Bronchial epithelial cell (primary cell): ENCODE data around the gene RNF103. TPM values are rescaled to one million over a fixed set of nuclear protein-coding genes. Genes with fewer than 3 reads are reported as not detected.

Experiments used
- DNase-seq: peaks from one replicate; pipeline ENCODE4 v3.0.0-alpha.2; 2010; ENCODE audit warnings: low read depth
- FAIRE-seq: peaks from 2 replicates; lab custom pipeline; 2011; peaks lifted over from hg19 to GRCh38; lab: Jason Lieb, UNC
- H3K27me3 ChIP-seq: 2 replicates; pipeline ENCODE4 v1.5.1; 2011; ENCODE audit warnings: low read length; ENCODE audit not compliant: control insufficient read depth, insufficient read depth
- H3K36me3 ChIP-seq: 2 replicates; pipeline ENCODE4 v1.5.1; 2011; ENCODE audit warnings: low read length; ENCODE audit not compliant: control insufficient read depth, insufficient read depth
- H3K4me3 ChIP-seq: 2 replicates; pipeline ENCODE4 v1.5.1; 2011; ENCODE audit warnings: mild to moderate bottlenecking, low read depth, low read length, control low read depth
- total RNA-seq: library from RNA; depleted of rRNA; stranded (reverse); fragments of >200 nt; gene quantifications from 2 replicates; pipeline ENCODE4 v1.2.1, GENCODE V29; 2014
- TF ChIP-seq, protein P1 (sequence below): IDR thresholded peaks from 2 replicates; pipeline ENCODE4 v1.5.1; 2011; ENCODE audit warnings: mild to moderate bottlenecking, moderate library complexity, low read length, control low read depth, inconsistent platforms; ENCODE audit not compliant: insufficient read depth, severe bottlenecking

The RNF103 gene
- total RNA-seq, 1 donor from 2014 or later: 18.2 TPM

DNA sequence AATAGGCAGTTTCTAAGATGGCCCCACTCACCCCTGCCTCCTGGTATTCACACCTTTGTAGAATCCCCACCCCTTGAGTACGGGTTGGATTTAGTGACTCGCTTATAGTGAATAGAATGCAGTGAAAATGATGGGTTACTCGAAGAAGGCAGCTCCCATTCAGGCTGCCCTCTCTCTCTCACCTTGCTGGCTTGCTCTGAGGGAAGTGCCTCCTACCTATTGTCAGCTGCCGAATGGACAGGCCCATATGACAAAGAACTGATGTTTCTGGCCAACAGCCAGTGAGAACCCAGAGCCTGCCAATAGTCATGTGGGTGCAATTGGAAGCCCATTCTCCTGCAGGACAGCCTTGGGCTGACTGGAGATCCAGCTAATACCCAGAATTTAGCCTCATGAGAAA is 22.1 kb upstream of the RNF103 start:
- TF ChIP-seq, protein P1, sequence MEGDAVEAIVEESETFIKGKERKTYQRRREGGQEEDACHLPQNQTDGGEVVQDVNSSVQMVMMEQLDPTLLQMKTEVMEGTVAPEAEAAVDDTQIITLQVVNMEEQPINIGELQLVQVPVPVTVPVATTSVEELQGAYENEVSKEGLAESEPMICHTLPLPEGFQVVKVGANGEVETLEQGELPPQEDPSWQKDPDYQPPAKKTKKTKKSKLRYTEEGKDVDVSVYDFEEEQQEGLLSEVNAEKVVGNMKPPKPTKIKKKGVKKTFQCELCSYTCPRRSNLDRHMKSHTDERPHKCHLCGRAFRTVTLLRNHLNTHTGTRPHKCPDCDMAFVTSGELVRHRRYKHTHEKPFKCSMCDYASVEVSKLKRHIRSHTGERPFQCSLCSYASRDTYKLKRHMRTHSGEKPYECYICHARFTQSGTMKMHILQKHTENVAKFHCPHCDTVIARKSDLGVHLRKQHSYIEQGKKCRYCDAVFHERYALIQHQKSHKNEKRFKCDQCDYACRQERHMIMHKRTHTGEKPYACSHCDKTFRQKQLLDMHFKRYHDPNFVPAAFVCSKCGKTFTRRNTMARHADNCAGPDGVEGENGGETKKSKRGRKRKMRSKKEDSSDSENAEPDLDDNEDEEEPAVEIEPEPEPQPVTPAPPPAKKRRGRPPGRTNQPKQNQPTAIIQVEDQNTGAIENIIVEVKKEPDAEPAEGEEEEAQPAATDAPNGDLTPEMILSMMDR: no peak
- no peaks in the 10 kb centered on the region for H3K27me3 ChIP-seq
- FAIRE-seq (no peak), DNase-seq (no peak)
- H3K4me3 ChIP-seq: no peak overlapping the region
- no peaks in the 10 kb centered on the region for H3K36me3 ChIP-seq

DNA sequence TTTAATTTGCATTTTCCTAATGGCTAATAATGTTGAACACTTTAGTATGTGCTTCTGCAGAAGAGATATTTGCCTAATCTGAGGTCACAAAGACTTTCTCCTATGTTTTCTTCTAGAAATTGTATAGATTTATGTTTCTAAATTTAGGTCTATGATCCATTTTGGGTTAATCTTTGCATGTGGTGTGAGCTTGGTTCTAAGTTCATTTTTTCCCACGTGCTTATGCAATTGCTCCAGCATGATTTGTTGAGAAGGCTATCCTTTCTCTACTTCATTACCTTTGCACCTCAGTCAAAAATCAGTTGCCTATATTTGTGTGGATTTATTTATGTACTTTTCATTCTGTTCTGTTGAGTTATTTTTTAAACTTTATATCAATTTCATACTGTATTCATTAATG is 15.0 kb upstream of the RNF103 start:
- TF ChIP-seq, protein P1: no peak
- DNase-seq: no peak
- Histone ChIP-seq H3K4me3 (no peak overlapping the region), H3K36me3 (no peaks in the 10 kb centered on the region), H3K27me3 (no peaks in the 10 kb centered on the region)
- FAIRE-seq: no peak

DNA sequence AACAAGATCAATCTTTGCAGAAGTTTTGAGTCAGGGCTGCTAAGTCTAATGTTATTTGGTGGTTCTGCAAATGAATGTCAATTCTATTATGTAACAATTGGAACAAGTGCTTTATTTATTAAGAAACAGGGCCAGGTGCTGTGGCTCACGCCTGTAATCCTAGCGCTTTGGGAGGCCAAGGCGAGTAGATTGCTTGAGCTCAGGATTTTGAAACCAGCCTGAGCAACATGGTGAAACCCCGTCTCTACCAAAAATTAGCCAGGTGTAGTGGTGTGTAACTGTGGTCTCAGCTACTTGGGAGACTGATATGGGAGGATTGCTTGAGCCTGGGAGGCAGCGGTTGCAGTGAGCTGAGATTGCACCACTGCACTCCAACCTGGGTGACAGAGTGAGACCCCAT is 13.2 kb upstream of the RNF103 start:
- Histone ChIP-seq H3K36me3 (no peaks in the 10 kb centered on the region), H3K27me3 (no peaks in the 10 kb centered on the region), H3K4me3 (no peak overlapping the region)
- TF ChIP-seq, protein P1: no peak
- FAIRE-seq (no peak), DNase-seq (no peak)

DNA sequence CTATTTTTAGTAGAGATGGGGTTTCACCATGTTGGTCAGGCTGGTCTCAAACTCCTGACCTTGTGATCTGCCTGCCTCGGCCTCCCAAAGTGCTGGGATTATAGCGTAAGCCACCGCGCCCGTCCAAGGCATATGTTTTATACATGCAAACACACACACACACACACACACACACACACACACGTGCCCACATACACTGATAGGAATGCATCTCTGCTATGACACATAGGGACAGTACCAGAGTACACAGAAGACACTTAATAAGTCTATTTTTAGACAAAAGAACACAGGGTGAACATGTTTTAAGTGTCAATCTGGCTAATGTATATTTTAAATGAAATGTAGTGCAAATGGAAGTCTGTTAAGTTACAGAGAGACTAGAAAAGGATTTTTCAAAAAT is 10.7 kb upstream of the RNF103 start:
- Histone ChIP-seq H3K27me3 (no peaks in the 10 kb centered on the region), H3K4me3 (no peak overlapping the region), H3K36me3 (no peaks in the 10 kb centered on the region)
- FAIRE-seq: no peak
- TF ChIP-seq, protein P1: no peak
- DNase-seq: no peak

DNA sequence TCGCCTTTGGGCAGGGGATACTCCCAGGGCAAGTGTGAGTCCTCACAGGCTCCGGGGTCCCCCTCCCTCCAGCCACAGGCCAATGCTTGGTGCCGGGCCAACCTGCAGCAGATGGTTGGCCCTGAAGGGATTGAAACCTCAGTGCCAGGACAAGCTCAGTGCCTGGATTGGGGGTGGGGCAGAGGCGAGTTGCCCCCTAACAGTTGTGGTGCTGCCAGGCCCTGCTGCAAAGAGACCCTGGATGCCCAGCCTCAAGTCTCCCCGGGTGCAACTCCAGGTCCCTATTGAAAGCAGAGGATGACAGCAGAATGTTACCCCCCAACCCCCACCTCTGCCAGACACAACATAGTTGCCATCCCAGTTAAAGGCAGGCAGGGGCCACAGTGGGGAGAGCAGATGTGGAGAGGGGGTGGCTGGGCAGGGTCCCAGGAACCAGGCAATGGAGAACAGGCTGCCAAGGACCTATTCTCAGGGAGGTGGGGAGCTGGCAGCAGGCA is 9.5 kb upstream of the RNF103 start:
- H3K4me3 ChIP-seq: no peak overlapping the region
- H3K36me3 ChIP-seq: no peaks in the 10 kb centered on the region
- no peaks in the 10 kb centered on the region for H3K27me3 ChIP-seq
- DNase-seq (no peak), FAIRE-seq (no peak)
- TF ChIP-seq, protein P1: no peak

DNA sequence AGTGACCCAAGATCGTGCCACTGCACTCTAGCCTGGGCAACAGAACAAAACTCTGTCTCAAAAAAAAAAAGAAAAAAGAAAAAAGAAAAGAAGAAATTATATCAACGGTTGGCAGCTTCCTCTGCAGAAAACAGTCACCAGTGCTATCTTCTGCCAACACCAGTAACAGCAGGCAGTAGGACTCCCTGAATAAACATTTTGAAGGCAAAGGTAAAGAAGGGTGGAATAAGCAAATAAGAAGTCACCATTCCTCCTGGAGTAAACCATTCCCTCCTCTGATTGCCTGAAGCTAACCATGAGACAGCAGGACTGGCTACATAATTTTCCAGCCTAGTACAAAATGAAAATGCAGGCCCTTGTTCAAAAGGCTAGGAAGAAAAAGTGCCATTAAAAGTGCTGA is 9.0 kb upstream of the RNF103 start:
- DNase-seq (no peak), FAIRE-seq (no peak)
- Histone ChIP-seq H3K36me3 (no peaks in the 10 kb centered on the region), H3K4me3 (no peak overlapping the region), H3K27me3 (no peaks in the 10 kb centered on the region)
- TF ChIP-seq, protein P1: no peak
